HL-60/S4 treated with retinoic acid at 250 ng/mL for 4 days and 3 days (cell line): Measurements from ENCODE around the gene KIF1A.
"Not testable (repeated sequence)": the region's sequence is repeated elsewhere in the genome, so short reads cannot be mapped to it uniquely, and the experiment has no call there.

Experiments
- in situ Hi-C: fragments of 300-500 bp; cut with MboI; formaldehyde crosslinking; loops from 2 replicates; pipeline ENCODE4 v1.7.0; 2022; ENCODE audit warnings: low sequenced_read_pairs

Gene KIF1A

DNA sequence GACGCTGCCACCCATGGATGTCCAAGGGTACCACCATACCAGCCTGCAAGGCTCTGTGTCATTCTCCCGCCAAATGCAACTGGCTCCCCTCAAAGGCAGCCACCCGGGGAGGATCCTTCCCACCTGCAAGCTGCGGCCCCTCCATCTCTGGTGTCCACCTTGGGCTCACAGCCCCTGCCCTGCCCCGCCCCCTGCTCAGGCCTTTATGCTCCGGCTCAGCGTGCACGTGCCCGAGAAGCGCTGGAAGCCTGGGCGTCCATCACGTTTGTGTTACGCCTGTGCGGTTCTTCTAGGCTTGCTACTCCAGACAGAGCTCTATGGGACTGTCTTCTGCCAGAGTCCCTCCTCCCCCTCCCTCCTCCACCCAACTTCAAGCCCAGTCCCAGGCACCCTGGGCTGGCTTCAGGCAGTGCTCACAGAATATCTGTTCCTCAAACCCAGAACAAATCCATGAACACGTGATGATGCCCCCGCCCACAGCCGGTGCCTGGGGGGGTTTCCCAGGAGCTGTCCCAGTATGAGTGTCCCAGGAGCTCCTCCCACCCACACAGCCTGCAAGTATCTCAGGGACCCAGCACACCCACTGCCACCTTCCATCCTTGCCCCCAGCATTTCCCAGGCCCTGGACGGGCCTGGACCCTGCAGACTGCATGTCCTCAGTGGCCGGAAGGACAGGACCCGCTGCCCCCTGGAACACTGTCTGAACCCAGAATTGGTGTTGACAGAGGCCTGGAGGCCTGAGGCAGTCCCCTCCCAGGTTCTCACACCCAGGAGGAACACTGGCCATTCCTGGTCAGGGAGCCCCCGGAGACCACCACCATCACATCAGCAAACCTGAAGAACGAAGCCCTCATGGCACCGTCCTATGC lies 30.3 kb downstream of the KIF1A start:
- in situ Hi-C loops, result no loop called here

DNA sequence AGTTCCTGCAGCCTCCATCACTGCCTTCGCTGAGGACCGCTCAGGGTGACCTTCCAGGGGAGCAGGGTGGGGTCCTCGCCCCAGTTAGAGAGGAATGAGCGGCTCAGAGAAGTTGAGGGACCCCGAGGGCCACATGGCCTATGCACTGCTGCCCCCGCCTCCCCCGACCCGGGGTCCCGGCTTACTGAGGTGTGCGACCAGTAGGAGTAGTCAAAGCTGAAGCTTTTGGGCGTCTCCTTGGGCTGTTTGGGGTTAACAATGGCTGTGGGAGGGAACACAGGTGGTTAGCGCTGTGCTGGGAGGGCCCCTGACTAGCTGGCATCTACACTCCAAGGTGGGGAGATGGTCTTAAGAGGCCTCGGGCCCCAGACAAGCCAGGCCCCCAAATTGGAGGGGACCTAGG lies 31.0 kb downstream of the KIF1A start:
- in situ Hi-C loops, result no loop called here

DNA sequence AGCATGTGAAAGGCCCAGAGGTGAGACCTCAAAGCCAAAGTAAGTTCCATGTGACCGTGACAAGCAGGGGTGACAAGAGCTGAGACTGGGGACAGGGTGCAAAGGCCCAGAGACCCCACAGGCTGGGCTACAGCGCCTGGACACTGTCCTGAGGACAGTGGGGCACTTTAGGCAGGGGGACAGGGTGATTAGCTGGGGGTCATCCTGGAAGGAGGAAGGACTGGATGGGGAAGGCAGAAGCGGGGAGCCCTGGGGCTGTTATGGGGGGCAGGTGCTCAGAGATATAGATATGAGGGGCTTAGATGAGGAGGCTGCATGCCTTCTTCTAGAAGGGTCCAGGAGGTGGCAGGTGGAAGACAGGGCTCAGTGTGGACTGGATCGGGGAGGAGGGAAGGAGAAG lies 31.5 kb downstream of the KIF1A start:
- in situ Hi-C loops, result no loop called here

GRCh38 chr2:240787521-240788472 lies 32.2 kb downstream of the KIF1A start:
- in situ Hi-C loops, result no loop called here

- in situ Hi-C loops, result no loop called here
Observed at GRCh38 chr2:240786871-240787311, 33.1 kb downstream of the KIF1A start.

DNA sequence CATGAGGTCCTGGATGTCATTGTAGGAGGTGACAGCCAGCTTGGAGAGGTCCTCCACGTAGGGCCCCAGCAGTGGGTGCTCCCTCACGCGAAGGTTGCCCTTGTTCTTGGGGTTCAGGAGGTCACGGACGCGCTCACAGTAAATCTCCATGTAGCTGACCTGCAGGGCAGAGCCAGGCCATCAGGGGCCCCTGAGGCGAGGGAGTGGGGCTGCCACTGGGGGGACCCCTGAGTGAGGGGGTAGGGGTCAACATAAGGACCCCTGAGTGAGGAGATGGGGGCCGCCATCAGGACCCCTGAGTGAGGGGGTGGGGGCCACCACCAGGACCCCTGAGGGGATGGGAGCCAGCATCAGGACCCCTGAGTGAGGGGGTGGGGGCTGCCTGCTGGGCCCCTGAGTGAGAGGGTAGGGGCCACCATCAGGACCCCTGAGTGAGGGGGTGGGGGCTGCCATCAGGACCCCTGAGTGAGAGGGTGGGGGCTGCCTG lies 33.6 kb downstream of the KIF1A start:
- in situ Hi-C loops, result no loop called here

DNA sequence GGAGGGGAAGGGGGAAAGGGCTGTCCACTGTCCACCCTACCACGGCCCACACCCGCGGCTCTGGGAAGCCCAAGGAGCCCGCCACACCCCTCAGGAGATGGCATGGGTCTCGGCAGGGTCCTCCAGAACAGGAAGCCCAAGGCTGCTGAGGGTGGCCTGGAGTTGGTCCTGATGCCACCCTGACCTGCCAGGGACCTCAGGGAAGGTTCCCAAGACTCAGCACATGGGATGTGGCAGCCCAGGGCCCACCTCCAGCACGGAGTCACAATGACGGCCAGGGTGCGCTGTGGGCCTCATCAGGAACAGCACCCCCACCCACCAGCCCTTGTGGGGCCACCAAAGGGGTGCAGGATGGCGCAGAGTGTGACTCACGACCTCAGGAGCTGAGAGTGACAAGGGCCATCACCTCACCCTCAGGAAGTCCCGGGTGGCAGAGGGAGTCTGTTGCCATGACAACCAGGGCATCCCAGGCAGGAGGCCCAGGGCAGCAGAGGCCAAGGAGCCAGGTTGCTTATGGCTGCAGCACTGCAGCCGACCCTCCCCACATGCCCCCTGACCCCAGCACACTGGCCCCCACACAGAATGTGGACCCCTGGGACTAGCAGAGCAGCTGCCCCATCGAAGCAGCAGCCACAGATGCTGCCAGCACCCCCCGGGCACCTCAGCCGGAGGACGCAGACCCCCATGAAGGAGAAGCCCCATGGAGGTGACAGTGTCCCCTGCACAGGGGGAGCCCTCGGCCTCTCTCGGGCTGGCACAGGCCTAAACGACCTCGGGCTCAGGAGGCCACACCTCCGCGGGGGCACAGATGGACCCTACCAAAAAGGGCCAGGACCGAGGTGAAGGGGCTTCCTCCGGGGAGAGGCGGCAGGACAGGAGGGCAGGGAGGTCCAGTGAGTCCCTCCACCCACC lies 34.3 kb downstream of the KIF1A start:
- in situ Hi-C loops, result no loop called here

DNA sequence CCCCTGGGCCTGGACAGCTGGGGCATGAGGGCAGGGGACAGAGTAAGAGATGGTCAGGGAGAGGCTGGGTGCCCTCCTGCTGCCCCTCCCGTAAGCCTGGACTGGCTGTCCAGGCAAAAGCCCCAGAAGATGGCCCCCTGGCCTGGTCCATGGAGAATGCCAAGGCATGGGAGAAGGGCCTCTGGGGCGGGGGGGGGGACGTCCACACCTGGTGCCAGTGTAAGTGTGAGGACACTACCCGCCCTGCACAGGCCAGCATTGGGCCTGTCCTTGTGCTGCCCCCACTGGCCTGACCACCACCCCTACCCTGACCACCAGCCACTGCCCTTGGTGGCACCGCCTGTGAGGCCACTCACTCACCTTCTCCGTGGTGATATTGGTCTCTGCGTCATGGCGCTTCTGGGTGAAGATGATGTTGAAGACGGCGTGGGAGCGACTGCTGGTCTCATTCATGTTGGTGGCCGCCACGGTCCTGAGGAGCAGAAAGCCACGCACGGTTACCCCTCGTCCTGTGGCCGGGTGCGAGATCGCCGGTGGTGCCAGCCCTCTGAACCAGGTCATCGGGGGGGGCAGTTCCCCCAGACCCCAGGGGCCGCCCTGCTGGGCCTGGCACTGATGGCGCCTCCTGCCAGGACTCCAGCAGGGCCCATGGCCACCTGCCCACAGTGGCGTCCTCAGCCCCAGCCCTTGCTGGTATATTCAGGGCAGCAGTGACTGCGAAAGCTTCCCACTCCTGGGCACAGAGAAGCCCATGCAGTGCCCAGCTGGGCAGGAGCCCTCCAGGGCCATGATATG lies 35.2 kb downstream of the KIF1A start:
- in situ Hi-C loops, result no loop called here

- in situ Hi-C loops, result no loop called here
Observed at GRCh38 chr2:240783819-240784621, 36.0 kb downstream of the KIF1A start.

DNA sequence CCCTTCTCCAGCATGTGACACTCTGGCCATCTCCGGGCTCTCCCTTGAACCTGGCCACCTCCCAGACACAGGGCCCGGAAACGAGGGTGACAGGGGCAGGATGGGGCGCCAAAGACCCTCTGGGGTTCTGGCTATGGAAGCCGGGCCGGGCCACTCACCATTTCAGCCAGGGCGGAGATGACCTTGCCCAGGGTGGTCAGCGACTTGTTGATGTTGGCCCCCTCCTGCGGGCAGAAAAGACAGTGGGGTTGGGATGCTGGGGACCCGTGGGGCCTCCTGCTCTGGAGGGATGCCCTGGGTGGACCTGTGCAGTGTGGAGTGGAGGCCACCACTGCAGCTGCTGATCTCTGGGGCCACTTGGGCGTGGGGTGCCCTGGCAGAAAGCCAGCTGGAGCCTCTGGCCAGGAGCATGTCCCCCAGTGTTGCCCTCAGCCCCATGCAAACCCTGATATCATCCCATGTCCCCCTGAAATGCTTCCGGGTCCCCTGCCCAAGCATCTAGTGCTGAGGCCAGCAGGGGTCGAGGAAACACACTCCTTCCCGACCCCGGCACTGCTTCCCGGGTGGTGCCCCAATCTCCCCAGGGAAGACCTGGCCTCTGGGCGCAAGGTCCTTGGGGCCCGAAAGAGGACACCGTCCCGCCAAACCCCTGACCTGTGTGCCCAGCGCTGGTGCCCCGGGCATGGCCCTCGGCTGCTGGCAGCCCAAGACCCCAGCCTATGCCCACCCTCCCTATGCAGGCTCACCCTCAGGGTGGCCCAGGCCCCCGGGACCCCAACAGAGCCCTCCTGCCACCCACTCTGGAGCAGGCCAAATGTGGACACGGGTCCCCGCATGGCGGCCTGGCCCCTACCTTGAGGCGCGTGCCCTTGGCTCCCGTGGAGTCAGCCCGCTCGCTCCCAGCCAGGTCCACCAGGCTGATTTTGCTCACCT lies 36.9 kb downstream of the KIF1A start:
- in situ Hi-C loops, result no loop called here

- in situ Hi-C loops, result no loop called here
Observed at GRCh38 chr2:240782221-240782885, 37.7 kb downstream of the KIF1A start.

DNA sequence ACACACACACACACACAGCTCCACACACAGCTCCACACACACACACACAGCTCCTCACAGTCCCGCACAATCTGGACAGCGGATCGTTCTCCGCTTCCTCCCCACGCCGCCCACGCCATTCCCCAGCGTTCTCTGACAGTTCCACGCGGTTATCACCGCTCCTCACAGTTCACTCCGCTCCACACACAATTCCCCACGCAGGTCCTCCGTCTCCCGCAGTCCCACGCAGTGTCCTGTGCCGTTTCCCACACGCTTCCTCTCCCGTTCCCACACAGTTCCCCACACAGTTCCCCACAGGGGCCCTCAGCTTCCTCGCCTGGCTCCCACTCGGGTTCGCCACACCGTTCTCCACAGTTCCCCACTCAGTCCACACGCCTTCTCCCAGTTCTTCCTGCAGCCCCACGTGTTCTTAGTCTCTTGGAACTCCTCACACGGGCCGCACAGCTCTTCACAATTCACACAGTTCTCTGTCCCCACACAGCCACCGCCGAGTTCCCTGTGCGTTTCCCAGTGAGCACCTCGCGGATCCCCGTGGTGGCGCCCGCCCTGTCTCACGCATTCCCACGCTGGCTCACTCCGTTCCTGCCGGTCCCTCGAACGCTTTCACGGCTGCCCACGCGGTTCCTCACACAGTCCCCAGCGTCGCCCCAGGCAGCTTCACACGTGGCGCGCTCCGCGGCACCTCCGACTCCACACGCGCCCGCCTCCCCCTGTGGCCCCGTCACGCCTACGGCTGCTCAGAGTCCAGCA lies 38.4 kb downstream of the KIF1A start:
- in situ Hi-C loops, result no loop called here

DNA sequence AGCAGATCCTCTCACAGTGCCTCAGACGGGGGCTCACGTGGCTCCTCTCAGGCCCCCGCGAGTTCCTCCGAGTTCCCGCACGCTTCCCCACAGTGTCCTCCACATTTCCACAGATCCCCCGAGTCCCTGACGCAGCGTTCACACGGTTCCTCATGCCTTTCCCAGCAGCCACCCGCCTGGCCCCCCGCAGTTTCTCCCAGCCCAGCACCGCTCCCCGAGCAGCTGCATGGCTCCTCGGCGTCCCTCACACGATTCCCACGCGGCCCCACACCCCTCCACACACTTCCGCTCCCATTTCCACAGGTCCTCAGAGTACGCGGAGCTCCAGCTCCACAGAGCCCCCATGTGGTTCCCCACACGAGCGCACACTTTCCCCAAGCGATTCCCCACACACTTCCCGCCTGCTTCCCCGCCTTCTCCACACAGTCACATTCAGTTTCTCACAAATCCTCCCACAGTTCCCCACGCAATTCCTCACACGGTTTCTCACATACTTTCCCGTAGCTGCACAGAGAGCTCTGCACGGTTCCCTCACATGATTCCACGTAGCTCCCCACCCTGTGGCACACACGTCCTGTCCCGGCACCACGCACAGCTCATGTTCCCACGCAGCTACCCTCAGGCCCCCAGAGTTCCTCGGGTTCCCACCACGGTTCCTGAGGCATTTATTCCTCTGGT lies 39.9 kb downstream of the KIF1A start:
- in situ Hi-C loops, result no loop called here

GRCh38 chr2:240779250-240779832 lies 40.7 kb downstream of the KIF1A start:
- in situ Hi-C loops, result not testable (repeated sequence)

- in situ Hi-C loops, result no loop called here
Observed at GRCh38 chr2:240778426-240778825, 41.6 kb downstream of the KIF1A start.
